Esophagus muscularis mucosa (tissue), 3 donors: ENCODE data around the gene INPP4B.

ENCODE experiments used
- EP300 ChIP-seq: sonication (generic); formaldehyde crosslinking; IDR thresholded peaks from one replicate; pipeline ENCODE4 v1.6.1; 2017; ENCODE audit warnings: antibody characterized with exemption
- POLR2A ChIP-seq: fragments of 450-650 bp; IDR thresholded peaks from one replicate; pipeline ENCODE4 v1.6.1; 2017; ENCODE audit warnings: antibody characterized with exemption, moderate library complexity, mild to moderate bottlenecking, low read depth
- POLR2AphosphoS5 ChIP-seq, 2 donors: sonication (generic); formaldehyde crosslinking; IDR thresholded peaks; one replicate each; pipeline ENCODE4 v1.6.1; 2017; ENCODE audit warnings: antibody characterized with exemption in 2 of 2

- TF ChIP-seq POLR2A (no peak), EP300 (no peak), POLR2AphosphoS5 (IDR thresholded peaks at IDR 0.05) (no peak)
These were observed 393.8 kb downstream of the INPP4B start for GRCh38 chr4:142452161-142452855.
